HG03135 (cell line): ENCODE data around the gene HOXB6.

Experiments used
- ATAC-seq: cut with Tn5 transposase; IDR thresholded peaks from one replicate; pipeline ENCODE4 v1.9.1; 2021; ENCODE audit warnings: mild to moderate bottlenecking, moderate library complexity; ENCODE audit not compliant: unreplicated experiment

Gene HOXB6

DNA sequence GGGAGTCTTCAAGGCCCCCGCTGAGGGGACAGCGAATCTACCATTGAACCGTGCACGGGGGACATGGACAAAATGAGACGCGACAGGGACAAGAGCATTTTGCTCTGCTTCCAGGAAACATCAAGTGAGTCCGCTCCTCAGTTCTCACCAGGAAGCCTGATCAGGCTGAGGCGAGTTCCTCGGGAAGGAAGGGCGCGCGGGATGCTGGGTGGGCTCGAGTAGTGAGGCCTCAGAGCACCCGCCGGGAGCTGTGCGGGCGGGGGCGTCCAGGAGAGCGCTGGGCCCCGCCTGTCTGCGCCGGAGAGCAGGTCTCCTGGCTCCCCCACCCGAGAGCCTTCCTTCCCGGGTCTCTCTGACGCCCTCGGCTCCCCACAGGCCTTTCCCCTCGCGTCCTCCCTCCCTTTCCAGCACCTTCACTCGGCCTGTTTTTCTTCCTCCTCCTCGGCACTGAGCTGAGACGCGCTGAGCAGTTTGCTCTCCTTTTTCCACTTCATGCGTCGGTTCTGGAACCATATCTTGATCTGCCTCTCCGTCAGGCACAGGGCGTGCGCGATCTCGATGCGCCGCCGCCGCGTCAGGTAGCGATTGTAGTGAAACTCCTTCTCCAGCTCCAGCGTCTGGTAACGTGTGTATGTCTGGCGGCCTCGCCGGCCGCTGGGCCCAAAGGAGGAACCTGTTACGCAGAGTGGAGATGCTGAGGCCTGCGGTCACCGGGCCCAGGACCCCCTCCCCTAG is 8.6 kb downstream of the HOXB6 start:
- no peak for ATAC-seq

DNA sequence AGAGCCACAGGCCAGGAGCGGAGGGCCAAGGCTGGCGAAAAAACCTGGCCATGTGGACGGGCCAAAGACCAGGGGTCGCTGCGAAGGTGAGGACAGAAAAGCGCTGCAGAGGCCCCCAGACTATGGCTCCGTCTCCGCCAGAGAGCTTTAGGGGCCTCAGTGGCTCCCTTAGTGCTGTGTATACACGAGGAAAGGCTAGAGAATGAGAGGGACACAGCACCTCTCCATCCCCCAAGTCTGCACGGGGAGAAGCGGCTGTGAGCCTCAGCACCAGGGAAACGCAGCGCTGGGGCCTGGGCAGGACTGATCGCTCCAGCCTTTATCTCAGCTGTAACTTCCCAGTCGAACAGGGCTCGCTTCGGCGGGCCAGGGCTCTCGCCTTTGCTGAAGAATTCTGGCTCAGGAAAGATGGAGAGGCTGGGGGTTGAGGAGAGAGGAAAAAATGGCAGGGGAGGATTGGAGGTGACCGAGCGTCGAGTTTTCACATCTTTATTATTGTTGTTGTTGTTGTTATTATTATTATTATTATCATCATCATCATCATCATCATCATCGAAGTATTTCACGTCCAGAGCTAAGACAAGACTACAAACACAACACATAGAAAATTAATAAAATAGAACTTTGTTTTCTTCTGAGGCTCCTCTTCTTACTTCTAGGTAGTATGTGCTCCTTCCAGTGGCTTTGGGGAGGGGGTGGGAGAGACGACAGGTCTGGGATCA is 9.3 kb downstream of the HOXB6 start:
- ATAC-seq = no peak

DNA sequence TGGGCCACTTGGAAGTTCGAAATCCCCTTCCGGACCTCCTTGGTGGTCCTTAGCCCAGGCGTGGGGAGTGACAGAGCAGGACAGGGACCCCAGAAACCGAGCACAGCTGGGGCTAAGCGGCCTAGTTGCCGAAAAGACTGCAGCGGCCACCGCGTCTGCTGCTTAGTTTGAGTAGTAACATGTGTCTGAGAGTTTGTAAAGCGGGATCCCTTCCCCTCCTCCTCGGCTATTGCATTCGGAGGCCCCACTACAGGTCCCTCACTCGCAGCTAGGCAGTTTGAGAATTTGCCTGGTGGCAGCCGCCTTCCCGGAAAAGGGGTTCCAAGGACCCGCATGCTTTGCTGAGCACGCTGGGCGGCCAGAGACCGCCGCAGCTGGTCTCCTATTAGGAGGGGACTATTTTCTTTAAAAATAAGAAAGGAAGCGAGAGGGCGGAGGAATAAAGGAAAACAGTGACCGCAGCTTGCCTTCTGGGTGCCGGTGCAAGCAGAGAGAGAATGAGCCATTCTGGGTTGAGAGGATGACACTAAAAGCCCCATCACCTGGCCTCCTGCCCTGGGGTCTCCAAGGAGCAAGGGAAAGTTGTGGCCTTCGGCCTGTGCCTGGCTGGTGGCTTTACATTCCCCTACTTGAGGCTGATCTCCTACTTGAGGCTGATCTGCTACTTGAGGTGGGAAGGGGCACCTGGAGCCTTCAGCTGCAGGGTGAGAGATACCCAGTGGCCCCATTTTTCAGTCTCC is 10.1 kb downstream of the HOXB6 start:
- no peak for ATAC-seq

DNA sequence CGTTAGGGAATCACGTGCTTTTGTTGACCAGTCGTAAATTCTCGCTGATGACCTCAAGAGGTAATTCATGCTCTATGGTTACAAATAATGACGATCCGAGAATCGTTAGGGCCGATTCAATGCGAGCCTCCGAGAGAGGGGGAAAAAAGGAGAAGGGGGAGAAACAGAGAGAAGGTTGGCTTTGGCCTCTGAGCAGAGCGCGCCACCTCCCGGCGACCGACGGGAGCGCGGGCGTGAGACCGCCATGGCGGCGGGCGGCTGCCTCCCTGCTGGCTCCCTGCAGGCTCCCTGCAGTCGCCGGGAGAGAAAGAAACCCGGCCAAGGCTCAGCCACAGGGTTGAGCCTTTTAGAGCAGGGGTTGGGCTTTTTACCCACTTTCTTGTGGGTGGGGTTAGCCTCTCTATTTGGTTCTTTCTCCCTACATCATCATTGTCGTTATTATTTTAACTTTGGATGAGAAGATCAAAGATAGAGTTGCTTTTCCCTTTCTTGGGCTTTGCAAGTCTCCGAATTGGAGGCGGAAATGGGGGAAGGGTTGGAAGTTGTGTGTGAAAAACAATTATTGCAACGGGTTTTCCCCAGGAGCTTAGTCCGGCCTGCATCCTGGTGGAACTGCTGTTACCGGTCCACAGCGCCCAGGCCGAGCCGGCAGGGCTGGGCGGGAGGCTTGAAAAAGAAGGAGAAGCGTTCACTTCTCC is 10.8 kb downstream of the HOXB6 start:
- ATAC-seq = no peak

DNA sequence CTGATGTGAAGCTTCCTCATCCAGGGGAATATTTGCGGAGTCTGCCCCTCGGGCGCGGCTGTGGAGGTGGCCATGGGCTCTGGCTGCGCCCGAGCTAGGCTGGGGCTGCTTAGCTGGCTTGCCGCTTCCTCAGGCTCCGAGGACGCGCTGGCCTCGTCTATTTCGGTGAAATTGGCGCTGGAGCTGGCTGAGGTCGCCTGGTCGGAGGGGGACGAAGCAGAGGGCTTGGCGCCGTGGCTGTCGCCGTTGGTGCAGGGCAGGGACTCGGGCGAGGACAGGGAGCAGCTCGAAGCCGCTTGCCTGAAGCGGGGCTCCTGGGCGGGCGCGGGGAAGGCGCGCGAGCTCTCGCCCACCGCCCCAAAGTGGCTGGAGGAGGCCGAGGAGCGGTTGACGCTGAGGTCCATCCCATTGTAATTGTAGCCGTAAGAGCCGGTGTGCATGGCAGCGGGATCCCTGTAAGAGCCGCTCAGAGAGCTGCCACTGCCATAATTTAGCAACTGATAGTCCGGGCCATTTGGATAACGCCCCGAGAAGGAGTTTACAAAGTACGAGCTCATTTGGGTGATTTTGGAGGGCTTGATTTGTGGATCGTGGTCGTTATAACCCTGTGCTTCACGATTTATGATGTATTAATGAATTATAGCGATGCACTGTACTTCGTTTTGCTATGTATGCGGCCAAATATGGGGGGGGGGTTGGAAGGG is 11.5 kb downstream of the HOXB6 start, which contains the start of gene HOXB5:
Gene HOXB5 (minus strand): TSS at position 654 of the 704 bp plus-strand sequence. CDS start 97 bp downstream, at position 557.
- ATAC-seq = no peak

DNA sequence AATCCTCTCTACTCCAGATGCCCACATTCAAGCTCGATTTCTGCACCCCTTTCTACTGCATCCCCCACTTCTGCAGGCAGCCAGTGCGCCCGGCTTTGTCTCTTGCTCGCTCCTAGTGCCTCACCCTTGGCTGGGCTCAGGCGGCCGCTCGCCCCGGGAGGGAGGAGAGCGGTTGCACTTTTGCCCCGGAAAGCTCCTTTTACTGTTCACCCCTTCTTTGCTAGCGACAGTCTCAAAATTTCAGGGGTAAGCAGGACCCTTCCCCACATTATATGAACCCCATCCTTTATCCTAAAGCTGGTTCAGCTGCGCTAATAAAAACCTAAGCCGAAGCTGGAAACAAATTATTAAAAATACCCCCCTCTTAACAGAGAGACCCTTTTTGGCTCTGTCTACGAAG is 12.2 kb downstream of the HOXB6 start:
- ATAC-seq = no peak

DNA sequence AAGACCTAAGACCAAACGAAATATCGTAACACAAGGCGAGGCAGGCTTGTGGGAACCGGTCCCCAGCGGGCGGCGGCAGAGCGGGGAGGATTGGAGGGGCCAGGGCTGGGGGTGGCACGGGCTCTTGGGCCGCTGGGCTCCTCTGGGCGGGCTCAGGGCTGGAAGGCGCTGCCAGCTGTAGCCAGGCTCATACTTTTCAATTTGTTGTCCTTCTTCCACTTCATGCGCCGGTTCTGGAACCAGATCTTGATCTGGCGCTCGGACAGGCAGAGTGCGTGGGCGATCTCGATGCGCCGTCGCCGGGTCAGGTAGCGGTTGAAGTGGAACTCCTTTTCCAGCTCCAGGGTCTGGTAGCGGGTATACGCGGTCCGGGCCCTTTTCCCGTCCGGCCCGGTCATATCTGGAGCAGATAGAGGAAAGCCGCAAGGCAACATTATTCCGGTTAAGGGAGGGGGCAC is 12.7 kb downstream of the HOXB6 start:
- ATAC-seq = no peak

DNA sequence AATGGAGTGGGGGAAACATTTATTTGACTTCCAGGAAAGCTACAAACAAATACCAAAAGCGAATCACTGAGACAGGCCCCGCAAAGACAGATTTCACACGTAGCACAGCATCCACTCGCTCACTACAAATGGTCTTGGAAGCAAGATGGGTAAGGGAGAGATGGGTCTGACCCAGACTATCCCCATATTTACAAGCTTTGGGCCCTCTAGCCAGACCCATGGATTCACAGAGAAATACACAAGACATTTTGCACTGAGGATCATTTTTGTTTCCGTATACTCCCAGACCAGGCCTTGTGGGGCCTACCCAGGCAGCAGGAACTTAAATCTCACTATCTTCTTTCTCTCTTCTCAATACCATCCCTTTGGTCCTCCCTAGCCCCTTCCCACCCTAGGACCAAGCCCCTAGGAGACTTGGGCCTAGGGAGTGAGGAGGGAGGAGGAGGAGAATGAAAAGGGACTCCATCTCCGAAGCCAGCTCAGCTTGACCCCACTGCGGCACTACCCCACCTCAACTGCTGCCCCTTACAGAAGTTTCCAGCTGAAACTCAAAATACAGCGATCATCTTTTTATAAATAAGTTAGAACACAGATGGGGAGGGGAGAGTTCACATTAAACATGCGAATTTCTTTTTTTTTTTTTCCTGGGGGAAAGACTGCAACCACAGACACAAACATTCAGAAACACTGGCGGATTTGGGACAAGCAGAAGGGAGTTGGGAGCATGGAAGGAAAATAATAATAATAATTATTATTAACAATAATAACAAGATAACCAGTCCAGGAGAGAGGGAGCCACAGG is 13.3 kb downstream of the HOXB6 start:
- ATAC-seq = no peak

DNA sequence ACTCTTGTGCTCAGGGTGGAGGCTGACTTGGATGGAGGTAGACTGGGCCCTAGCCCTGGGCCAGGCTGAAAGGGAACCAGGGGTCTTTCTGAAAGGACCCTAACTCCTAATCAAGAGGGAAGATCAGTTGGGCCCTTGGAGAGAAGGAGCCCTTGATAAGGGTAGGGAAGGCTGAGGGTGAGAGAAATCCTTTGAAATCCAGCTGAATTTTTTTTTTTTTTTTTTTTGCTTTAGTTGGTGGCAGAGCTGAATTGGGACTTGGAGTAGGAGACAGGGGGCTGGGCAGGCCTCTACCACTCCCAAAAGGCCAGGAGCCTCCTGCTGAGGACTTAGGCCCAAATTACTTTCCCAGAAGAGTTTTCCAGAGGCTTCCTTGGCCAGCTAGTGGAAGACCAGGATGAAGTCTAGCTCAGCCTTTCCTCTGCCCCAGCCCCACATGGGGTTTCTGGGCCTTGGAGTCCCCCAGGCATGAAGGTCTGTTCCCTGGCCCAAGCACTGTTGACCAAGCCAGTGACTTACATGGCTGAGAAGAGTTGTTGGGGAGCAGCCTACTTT is 14.1 kb downstream of the HOXB6 start:
- no peak for ATAC-seq

DNA sequence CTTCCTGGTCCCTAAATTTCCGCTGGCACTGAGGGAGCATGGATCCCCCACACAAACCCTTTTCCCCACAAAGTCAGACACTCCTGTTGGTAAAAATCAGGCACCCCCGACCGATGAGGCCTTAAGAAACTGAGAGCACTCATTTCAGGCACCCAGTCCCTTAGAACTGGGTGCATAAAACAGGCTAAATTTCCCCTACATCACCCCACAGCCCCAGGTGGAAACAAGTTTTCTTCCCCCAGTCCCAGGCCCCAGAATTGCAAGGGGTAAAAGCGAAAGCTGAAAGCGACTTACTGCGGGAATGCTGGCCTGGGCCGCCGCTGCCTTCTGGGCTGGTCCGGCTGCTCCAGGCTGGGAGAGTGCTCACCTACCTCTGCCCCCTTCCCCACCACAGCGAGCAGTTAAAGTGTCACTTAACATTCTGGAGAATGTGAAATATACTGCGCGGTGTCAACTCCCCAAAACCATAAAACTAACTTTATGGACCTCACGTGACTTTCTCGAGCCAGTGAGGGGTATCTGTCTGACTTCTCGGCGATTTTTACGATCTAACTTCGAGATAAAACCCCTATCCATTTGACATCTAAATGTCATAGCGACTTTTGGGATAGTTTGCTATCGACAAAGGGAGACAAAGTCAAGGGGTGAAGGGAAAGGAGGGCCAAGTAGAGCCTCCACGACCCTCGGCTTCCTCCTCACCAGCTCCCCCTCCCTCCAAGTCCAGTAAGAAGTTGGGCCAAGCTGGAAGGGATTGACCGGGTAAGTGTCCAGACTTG is 14.8 kb downstream of the HOXB6 start, which contains the start of gene HOXB3:
Gene HOXB3 (minus strand): TSS at position 411 of the 776 bp plus-strand sequence. CDS start 37,767 bp downstream, outside the sequence.
- ATAC-seq = no peak

DNA sequence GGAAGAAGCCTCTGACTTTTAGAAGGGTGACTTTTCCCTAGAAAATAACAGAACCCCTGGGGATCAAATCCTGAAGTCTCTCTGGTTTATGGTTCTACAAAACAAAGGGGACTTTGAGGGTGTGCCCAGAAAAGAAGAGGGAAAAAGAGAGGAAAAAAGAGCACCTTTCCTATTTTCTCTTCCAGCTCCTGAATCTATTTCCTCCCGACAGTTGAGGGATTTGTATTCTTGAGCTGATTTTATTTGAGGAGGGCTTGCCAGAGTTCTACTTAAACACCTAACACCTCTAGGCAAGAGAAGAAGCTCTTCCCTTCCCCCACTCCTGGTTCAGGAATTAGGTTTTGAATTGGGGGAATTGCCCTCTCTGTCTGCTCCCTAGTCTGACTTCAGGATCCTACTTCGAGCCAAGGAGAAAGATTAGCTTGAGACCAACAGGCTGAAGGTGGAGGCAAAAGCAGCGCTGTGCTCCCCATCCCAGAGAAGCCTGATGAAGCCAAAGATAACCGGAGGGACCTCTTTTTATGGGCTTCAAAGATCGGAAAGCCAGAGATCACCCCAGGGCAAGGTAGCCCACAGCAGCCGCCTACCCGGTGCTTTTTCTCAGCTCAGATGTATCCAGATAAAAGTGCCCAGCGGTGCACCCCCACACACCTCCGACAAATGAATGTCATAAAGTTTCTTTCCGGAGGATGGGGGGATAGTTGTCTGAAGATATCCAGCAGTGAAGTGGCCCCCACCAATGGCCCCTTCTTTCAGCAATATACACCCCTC is 15.5 kb downstream of the HOXB6 start:
- ATAC-seq = no peak

DNA sequence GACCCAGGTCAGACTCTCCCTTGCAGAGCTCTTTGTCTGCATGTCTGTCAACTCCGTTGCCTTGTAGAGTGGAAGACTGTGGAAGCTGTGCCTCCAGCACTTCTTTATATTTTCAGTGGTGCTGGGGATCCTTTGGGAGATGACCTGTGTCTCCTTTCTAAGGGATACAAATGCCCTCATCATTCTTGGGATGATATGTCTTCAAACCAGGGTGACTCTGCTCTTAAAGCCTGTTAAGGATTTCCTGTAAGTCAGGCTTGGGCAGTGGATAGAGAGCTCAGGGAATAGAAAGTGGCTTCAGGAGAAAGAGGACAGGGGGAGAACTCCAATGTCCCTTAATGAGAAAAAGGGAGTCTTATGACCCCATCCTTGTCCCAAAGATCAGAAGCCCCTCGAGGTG is 16.3 kb downstream of the HOXB6 start:
- no peak for ATAC-seq

DNA sequence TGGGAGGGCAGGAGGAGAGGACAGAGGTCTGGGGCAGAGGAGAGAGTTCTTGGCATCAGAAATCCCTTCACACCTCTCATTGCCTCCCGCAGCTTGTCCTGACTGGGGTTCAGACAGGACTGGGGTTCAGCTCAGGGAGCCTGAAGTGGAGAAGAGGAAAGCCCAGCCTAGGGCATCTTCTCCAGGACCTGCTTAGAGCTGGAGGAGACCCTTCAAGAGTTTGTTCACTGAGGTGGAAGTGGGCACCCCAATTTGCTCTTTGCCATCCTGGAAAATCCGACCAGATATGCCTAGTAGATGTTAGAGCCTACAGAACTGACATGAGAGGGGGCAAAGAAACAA is 16.7 kb downstream of the HOXB6 start:
- no peak for ATAC-seq

DNA sequence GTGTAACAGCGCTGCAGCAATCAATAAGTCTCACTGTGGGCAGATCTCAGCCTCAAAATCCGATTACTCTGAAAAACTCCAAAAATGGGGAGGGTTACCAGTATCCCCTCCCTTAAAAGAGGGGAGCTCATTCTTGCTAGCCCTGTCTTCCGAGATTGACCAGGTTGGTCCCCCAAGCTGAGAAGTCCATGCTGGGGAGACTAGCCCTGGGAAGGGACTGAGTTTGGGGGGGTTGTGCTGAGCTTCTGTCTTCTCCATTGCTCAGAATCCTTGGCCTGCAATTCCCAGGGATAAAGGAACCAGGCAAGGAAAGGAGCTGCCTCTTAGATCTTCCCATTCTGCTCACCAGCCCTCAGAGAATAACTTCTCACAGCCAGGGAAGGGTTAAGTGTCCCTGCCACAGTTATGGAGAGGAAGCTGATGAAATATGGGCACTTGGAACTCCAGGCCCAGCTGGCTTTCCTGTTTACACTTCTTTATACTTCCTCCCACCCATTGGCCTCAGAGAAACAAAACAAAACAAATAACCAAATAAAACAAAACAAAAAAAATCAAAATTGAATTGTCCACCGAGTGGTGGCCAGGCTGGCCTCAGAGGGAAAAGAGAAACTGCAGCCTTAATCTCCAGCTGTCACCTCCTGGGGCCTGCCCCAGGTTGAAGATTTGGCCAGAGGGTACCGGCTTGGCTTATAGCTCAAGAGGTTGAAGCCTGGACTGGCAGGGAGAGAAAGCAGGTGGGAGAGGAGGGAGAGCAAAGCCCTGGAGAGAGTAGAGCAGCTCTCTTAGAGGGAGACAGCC is 17.3 kb downstream of the HOXB6 start:
- no peak for ATAC-seq

DNA sequence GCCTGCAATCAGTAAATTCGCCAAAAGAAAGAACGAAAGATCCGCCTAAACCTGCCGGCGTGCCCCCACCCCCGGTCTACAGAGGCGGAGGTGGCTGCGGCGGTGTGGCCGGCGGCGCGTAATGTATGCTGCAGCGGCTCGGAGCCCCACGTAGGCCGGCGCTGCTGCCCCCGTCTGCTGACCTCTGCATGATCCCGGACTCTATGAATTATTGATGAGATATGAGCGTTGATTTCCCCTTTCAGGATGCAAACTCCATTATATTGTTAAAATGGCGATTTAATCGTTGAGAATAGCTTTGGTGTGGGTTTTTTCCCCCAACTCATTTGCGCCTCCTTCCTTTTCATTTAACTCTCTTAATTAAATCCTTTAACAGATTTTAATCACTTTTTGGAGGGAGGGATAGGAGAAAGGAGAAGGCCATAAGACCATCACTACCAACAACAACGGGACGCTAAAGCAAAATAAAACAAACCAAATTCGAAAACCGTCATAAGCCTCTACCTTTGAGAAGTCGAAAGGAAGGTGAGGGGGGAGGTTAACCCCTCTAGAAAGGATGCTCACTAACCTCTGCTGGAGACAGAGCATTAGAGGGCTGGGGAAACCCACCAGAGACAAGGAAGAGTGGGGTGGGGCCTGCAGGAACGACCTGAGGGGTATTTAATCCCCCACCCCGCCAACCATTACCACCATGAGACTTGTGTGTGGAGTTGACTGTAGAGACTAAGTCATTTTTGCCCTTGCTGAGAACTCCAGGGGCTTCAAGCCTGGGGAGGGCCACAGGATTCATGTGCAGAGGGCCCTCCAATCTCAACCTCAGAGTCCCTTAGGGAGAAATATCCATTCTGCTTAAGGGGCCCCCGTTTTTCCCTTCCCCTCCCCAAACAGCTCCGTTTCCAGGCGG is 18.2 kb downstream of the HOXB6 start:
- ATAC-seq = no peak

DNA sequence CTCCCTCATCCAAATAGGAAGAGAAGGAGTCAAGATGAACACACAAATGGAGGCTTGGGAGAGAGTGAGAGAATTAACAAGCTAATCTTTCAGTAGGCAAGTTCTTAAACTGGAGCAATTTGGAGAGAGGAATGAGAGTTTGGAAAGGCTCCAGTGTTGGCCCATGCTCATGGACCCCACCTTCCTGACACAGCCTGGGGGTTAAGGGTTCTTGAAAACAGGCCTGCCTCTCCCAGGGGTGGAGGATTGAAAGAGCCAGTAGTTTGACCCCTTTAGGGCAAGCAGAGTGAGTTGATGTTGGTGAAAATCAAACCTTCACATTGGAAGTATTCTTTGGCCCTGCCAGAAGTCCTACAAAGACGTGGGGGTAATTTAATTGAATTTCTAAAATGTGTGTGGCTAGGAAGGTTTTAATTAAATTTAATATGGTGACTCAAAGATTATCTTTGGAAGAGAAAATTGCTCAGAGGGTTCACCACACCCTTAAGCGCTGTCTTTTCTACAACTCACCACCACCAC is 20.5 kb downstream of the HOXB6 start:
- ATAC-seq = no peak
